ENCODE measurements around the gene ITPR1.

DNA sequence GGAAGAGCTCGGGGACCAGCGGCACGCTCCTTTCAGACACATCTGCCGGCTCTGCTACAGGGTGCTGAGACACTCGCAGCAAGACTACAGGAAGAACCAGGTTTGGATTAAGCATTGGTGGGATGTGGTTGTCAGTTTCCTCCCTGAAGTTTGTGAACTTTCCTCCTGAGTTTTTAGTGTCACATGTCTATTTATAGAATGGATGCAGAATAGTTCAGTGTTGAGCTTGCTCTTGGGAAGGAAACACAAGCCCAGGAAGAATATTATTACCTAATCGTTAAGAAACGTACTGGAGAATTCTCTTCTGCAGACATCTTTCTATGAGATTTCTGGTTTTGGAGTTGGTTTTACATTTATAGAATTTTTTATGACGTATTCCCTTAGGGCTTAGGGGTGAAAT, 172.0 kb downstream of the ITPR1 start:
- TF ChIP-seq EZH2 (IDR thresholded peaks at IDR 0.05; ENCODE audit: low read depth, unreplicated experiment) (no peak), CREB1 (CRISPR knock-in tag; IDR thresholded peaks at IDR 0.05; ENCODE audit: low read depth) (no peak)
- TF ChIP-seq, protein P1, sequence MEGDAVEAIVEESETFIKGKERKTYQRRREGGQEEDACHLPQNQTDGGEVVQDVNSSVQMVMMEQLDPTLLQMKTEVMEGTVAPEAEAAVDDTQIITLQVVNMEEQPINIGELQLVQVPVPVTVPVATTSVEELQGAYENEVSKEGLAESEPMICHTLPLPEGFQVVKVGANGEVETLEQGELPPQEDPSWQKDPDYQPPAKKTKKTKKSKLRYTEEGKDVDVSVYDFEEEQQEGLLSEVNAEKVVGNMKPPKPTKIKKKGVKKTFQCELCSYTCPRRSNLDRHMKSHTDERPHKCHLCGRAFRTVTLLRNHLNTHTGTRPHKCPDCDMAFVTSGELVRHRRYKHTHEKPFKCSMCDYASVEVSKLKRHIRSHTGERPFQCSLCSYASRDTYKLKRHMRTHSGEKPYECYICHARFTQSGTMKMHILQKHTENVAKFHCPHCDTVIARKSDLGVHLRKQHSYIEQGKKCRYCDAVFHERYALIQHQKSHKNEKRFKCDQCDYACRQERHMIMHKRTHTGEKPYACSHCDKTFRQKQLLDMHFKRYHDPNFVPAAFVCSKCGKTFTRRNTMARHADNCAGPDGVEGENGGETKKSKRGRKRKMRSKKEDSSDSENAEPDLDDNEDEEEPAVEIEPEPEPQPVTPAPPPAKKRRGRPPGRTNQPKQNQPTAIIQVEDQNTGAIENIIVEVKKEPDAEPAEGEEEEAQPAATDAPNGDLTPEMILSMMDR (conservative IDR thresholded peaks at IDR 0.05; ENCODE audit: low read depth in 2 of 2): no peak

Data from GM23338 (cell line).